GM04504 (cell line): ENCODE results near the gene BCL2L12.
"Not testable (repeated sequence)": the region's sequence is repeated elsewhere in the genome, so short reads cannot be mapped to it uniquely, and the experiment has no call there.

Source experiments
- DNase-seq: peaks from one replicate; pipeline ENCODE4 v3.0.0-alpha.2; 2012; ENCODE audit warnings: low read depth

The BCL2L12 gene

GRCh38 chr19:49665351-49666119, at the start of gene BCL2L12, which contains the start of gene IRF3:
Gene BCL2L12, plus strand, starts transcription at chr19:49665933. Its CDS starts 760 bp downstream, at chr19:49666693.
Gene IRF3, minus strand, starts transcription at chr19:49665857. Its CDS starts 1,019 bp downstream, at chr19:49664838.
- peak; percentile 94 for DNase-seq

GRCh38 chr19:49616532-49616931, 49.2 kb upstream of the BCL2L12 start:
- DNase-seq: no peak

- DNase-seq: no peak
These were observed 48.8 kb upstream of the BCL2L12 start for GRCh38 chr19:49616945-49617344.

GRCh38 chr19:49617860-49618259, 47.9 kb upstream of the BCL2L12 start:
- not testable (repeated sequence) for DNase-seq

- DNase-seq: no peak
These were observed 40.5 kb upstream of the BCL2L12 start for GRCh38 chr19:49624967-49625910.

- DNase-seq: no peak
These were observed 39.5 kb upstream of the BCL2L12 start for GRCh38 chr19:49626226-49626625.

- no peak for DNase-seq
These were observed 36.1 kb upstream of the BCL2L12 start for GRCh38 chr19:49629659-49630058.

- DNase-seq: no peak
These were observed 34.6 kb upstream of the BCL2L12 start for GRCh38 chr19:49631014-49631588.

GRCh38 chr19:49631610-49632192, 34.0 kb upstream of the BCL2L12 start:
- no peak for DNase-seq

- DNase-seq: no peak
These were observed 33.2 kb upstream of the BCL2L12 start for GRCh38 chr19:49632576-49632975.

GRCh38 chr19:49633273-49633672, 32.5 kb upstream of the BCL2L12 start:
- not testable (repeated sequence) for DNase-seq

GRCh38 chr19:49635530-49636232, 30.1 kb upstream of the BCL2L12 start:
- DNase-seq: no peak

GRCh38 chr19:49636233-49636932, 29.4 kb upstream of the BCL2L12 start:
- no peak for DNase-seq

- DNase-seq: peak; percentile 66
These were observed 27.7 kb upstream of the BCL2L12 start for GRCh38 chr19:49637821-49638738.

GRCh38 chr19:49639401-49640112, 26.2 kb upstream of the BCL2L12 start:
- DNase-seq: no peak

- peak; percentile 100 for DNase-seq
These were observed 25.4 kb upstream of the BCL2L12 start, which contains the start of gene RRAS for GRCh38 chr19:49640113-49640898. Gene RRAS, minus strand, starts transcription at chr19:49640143. Its CDS starts 45 bp downstream, at chr19:49640098.

GRCh38 chr19:49641688-49642491, 23.8 kb upstream of the BCL2L12 start, which contains the start of gene SCAF1:
Gene SCAF1, plus strand, starts transcription at chr19:49642209. Its CDS starts 2,818 bp downstream, at chr19:49645027.
- peak; percentile 99 for DNase-seq
